CD8-positive, alpha-beta memory T cell (primary cell): ENCODE data around the gene LDLR. TPM values are rescaled to one million over a fixed set of nuclear protein-coding genes. Genes with fewer than 3 reads are reported as not detected.
"Not testable (repeated sequence)": the region's sequence is repeated elsewhere in the genome, so short reads cannot be mapped to it uniquely, and the experiment has no call there.

Experiments used
- CTCF ChIA-PET: fragments of 350-600 bp; sonication (Branson Sonifier 250); formaldehyde crosslinking; loops from one replicate; lab custom pipeline; 2021; ENCODE audit warnings: antibody characterized with exemption; lab: Charles Lee
- POLR2A ChIA-PET: fragments of 350-600 bp; sonication (Branson Sonifier 250); formaldehyde crosslinking; loops from one replicate; lab custom pipeline; 2021; ENCODE audit warnings: antibody characterized with exemption; lab: Charles Lee
- DNase-seq, 5 donors: peaks; one replicate each; pipeline versions ENCODE4 v3.0.0 to v3.0.0-alpha.2; 2020 to 2022; ENCODE audit warnings: mixed read lengths in 1 of 5
- H3K27ac ChIP-seq: one replicate; pipeline ENCODE4 v1.7.0; 2013; ENCODE audit warnings: low read depth, mild to moderate bottlenecking, low read length, moderate library complexity
- H3K27me3 ChIP-seq: 2 replicates; pipeline ENCODE4 v1.7.0; 2013; ENCODE audit warnings: low read length, mild to moderate bottlenecking; ENCODE audit not compliant: insufficient read depth, poor library complexity, severe bottlenecking
- H3K36me3 ChIP-seq: 2 replicates; pipeline ENCODE4 v1.7.0; 2013; ENCODE audit warnings: mild to moderate bottlenecking, low read length, moderate library complexity; ENCODE audit not compliant: insufficient read depth
- H3K4me1 ChIP-seq: 2 replicates; pipeline ENCODE4 v1.7.0; 2013; ENCODE audit warnings: mild to moderate bottlenecking, low read length, moderate library complexity; ENCODE audit not compliant: insufficient read depth
- H3K4me3 ChIP-seq: 2 replicates; pipeline ENCODE4 v1.7.0; 2013; ENCODE audit warnings: mild to moderate bottlenecking, low read length
- H3K9me3 ChIP-seq: 2 replicates; pipeline ENCODE4 v1.7.0; 2013; ENCODE audit warnings: mild to moderate bottlenecking, low read length
- H3K27ac Mint-ChIP-seq, 8 donors: one replicate each; pipeline ENCODE4 v1.8.0; 2020 to 2021; ENCODE audit warnings: mixed read lengths in 8 of 8, mild to moderate bottlenecking in 6 of 8, inconsistent platforms in 3 of 8, moderate library complexity in 3 of 8
- H3K27me3 Mint-ChIP-seq, 2 donors: one replicate each; pipeline ENCODE4 v1.8.0; 2020 to 2021; ENCODE audit warnings: mixed read lengths in 2 of 2, mild to moderate bottlenecking in 1 of 2, moderate library complexity in 1 of 2
- H3K36me3 Mint-ChIP-seq, 3 donors: one replicate each; pipeline ENCODE4 v1.8.0; 2020 to 2021; ENCODE audit warnings: mixed read lengths in 3 of 3, inconsistent platforms in 1 of 3, mild to moderate bottlenecking in 1 of 3
- H3K4me1 Mint-ChIP-seq, 3 donors: one replicate each; pipeline ENCODE4 v1.8.0; 2020 to 2021; ENCODE audit warnings: mixed read lengths in 3 of 3, inconsistent platforms in 1 of 3, mild to moderate bottlenecking in 1 of 3
- H3K4me3 Mint-ChIP-seq, 7 donors: one replicate each; pipeline ENCODE4 v1.8.0; 2020 to 2021; ENCODE audit warnings: mixed read lengths in 7 of 7, mild to moderate bottlenecking in 6 of 7, moderate library complexity in 4 of 7, inconsistent platforms in 2 of 7
- H3K9me3 Mint-ChIP-seq, 5 donors: one replicate each; pipeline ENCODE4 v1.8.0; 2020 to 2022; ENCODE audit warnings: mixed read lengths in 5 of 5, mild to moderate bottlenecking in 3 of 5, moderate library complexity in 2 of 5, inconsistent platforms in 1 of 5
- polyA plus RNA-seq: library from polyadenylated mRNA; unstranded; fragments of 300-500 nt; fragmentation: Illumina TruSeq; gene quantifications from one replicate; pipeline ENCODE4 v1.2.3, GENCODE V29; 2021
- total RNA-seq, 2 experiments: library from RNA; stranded (reverse); gene quantifications; one replicate each; pipeline ENCODE4 v1.2.3, GENCODE V29; 2021

Gene LDLR
- total and polyA plus RNA-seq, 3 experiments from 2014 or later: 8.2 to 35.1 (median 27.7) TPM

DNA sequence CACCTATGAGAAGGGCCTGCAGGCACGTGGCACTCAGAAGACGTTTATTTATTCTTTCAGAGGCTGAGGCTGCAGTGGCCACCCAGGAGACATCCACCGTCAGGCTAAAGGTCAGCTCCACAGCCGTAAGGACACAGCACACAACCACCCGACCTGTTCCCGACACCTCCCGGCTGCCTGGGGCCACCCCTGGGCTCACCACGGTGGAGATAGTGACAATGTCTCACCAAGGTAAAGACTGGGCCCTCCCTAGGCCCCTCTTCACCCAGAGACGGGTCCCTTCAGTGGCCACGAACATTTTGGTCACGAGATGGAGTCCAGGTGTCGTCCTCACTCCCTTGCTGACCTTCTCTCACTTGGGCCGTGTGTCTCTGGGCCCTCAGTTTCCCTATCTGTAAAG is 33.9 kb downstream of the LDLR start:
- Histone ChIP-seq H3K27me3 (no peaks in the 10 kb centered on the region), H3K4me3 (no peak overlapping the region), H3K4me1 (peaks cover 3% of the 10 kb centered on the region), H3K27ac (no peak overlapping the region), H3K36me3 (peaks cover 30% of the 10 kb centered on the region), H3K9me3 (no peaks in the 10 kb centered on the region)
- POLR2A ChIA-PET: no interaction called here
- H3K9me3 Mint-ChIP-seq: no peaks in the 10 kb centered on the region
- CTCF ChIA-PET: interaction anchor here (0.8 kb wide), 1 partner anchor 87 kb away, joined by 4 read pairs; no protein-coding TSS in a partner anchor
- DNase-seq: no peak
- peak overlapping the region in 1 of 8 donors; percentile 33 for H3K27ac Mint-ChIP-seq
- H3K27me3 Mint-ChIP-seq: no peaks in the 10 kb centered on the region
- H3K4me3 Mint-ChIP-seq: peak overlapping the region in 1 of 7 donors; percentile 48
- H3K36me3 Mint-ChIP-seq: peaks cover 3 to 46% (median 18%) of the 10 kb centered on the region in 3 donors
- H3K4me1 Mint-ChIP-seq: peaks cover 0 to 4% (median 1%) of the 10 kb centered on the region in 3 donors

DNA sequence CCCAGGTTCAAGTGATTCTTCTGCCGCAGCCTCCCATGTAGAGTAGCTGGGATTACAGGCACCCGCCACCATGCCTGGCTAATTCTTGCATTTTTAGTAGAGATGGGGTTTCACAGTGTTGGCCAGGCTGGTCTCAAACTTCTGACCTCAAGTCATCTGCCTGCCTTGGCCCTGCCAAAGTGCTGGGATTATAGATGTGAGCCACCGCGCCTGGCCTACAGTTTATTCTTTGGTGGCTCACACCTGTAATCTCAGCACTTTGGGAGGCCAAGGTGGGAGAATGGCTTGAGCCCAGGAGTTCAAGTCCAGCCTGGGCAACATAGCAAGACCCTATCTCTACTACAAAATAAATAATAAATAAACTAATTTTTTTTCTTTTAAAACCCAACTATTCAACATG is 34.9 kb downstream of the LDLR start:
- CTCF ChIA-PET: interaction anchor here (1.2 to 4.2 kb wide), 3 partner anchors 8 to 90 kb away, joined by 5 to 55 read pairs (median 15); no protein-coding TSS in a partner anchor
- H3K4me3 ChIP-seq, H3K9me3 ChIP-seq, H3K27me3 ChIP-seq, H3K4me1 ChIP-seq, H3K27me3 Mint-ChIP-seq, DNase-seq, H3K27ac ChIP-seq, H3K9me3 Mint-ChIP-seq, POLR2A ChIA-PET, H3K27ac Mint-ChIP-seq, H3K4me3 Mint-ChIP-seq, H3K4me1 Mint-ChIP-seq: not testable (repeated sequence)
- H3K36me3 Mint-ChIP-seq: peaks cover 3 to 40% (median 17%) of the 10 kb centered on the region in 3 donors
- H3K36me3 ChIP-seq: peaks cover 33% of the 10 kb centered on the region

DNA sequence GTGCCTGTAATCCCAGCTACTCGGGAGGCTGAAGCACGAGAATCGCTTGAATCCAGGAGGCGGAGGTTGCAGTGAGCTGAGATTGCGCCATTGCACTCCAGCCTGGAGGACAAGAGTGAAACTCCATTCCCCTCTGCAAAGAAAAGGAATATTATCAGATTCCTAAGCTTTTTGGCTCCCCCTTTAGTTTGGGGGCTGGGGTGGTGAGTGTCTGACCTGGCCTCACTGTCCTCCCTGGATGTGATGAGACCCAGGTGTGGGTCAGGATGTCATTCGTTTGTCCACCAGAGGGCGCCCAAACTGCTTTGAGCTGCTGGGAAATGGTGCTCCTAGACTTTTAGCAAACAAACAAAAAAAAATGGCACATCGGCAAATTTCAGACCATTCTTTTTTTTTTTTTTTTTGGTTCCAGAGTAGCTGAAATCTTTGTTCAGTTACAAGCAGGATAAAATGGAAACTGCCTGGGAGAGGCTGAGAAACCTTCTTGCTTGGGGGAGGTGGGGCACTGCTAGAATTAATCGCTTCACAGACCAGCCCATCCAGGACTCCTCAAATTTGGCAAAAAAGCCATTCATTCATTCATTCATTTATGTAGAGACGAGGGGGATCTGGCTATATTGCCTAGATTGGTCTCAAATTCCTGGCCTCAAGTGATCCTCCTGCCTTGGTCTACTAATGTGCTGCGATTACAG is 36.9 kb downstream of the LDLR start:
- DNase-seq: peak; percentile 53 to 84 (median 64)
- Histone ChIP-seq H3K4me3 (no peak overlapping the region), H3K27ac (no peak overlapping the region), H3K9me3 (no peaks in the 10 kb centered on the region), H3K36me3 (peaks cover 23% of the 10 kb centered on the region), H3K4me1 (peaks cover 3% of the 10 kb centered on the region), H3K27me3 (no peaks in the 10 kb centered on the region)
- POLR2A ChIA-PET: interaction anchor here (0.6 to 0.8 kb wide), 5 partner anchors 30 to 163 kb away, joined by 3 read pairs; no protein-coding TSS in a partner anchor
- no peaks in the 10 kb centered on the region for H3K27me3 Mint-ChIP-seq
- peak overlapping the region in 5 of 8 donors; percentile 31 to 54 (median 47) for H3K27ac Mint-ChIP-seq
- CTCF ChIA-PET: interaction anchor here (0.6 to 4.2 kb wide), 24 partner anchors 10 to 357 kb away, joined by 3 to 55 read pairs (median 4); partner anchors contain the start of genes LDLR and SPC24
- no peak overlapping the region for H3K4me3 Mint-ChIP-seq
- H3K4me1 Mint-ChIP-seq: peaks cover 0 to 4% (median 1%) of the 10 kb centered on the region in 3 donors
- peaks cover 3 to 39% (median 11%) of the 10 kb centered on the region in 3 donors for H3K36me3 Mint-ChIP-seq
- no peaks in the 10 kb centered on the region for H3K9me3 Mint-ChIP-seq

DNA sequence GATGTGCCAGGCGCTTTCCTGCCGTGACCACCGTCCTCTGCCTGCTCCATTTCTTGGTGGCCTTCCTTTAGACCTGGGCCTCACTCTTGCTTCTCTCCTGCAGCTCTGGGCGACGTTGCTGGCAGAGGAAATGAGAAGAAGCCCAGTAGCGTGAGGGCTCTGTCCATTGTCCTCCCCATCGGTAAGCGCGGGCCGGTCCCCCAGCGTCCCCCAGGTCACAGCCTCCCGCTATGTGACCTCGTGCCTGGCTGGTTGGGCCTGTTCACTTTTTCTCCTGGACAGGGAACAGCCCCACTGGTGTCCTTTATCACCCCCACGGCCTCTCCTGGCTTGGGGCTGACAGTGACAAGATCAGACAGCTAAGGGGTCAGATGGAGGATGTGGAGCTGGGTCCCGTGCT is 38.6 kb downstream of the LDLR start:
- POLR2A ChIA-PET: no interaction called here

DNA sequence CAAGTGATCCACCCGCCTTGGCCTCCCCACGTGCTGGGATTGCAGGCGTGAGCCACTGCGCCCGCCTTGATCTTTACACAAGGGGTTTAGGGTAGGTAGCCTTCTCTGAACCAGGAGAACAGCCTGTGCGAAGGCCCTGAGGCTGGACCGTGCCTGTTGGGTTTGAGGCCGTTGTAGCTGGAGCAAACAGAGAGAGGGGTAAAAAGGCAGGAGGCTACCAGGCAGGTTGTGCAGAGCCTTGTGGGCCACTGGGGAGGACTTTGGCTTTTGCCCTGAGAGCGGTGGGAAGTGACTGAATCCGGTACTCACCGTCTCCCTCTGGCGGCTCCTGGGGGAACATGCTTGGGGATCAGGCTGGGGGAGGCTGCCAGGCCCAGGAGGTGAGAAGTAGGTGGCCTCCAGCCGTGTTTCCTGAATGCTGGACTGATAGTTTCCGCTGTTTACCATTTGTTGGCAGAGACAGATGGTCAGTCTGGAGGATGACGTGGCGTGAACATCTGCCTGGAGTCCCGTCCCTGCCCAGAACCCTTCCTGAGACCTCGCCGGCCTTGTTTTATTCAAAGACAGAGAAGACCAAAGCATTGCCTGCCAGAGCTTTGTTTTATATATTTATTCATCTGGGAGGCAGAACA is 41.7 kb downstream of the LDLR start:
- H3K36me3 Mint-ChIP-seq: peaks cover 3 to 41% (median 13%) of the 10 kb centered on the region in 3 donors
- POLR2A ChIA-PET: no interaction called here
- H3K9me3 ChIP-seq: no peaks in the 10 kb centered on the region
- peak; percentile 54 to 78 (median 61) for DNase-seq
- no peak overlapping the region for H3K27ac ChIP-seq
- H3K4me1 ChIP-seq: peaks cover 2% of the 10 kb centered on the region
- H3K27me3 ChIP-seq: no peaks in the 10 kb centered on the region
- peaks cover 24% of the 10 kb centered on the region for H3K36me3 ChIP-seq
- H3K4me3 Mint-ChIP-seq: no peak overlapping the region
- peak overlapping the region in 3 of 8 donors; percentile 36 to 79 (median 68) for H3K27ac Mint-ChIP-seq
- H3K9me3 Mint-ChIP-seq: no peaks in the 10 kb centered on the region
- H3K4me1 Mint-ChIP-seq: peaks cover 0 to 4% (median 3%) of the 10 kb centered on the region in 3 donors
- CTCF ChIA-PET: interaction anchor here (3.3 to 3.8 kb wide), 2 partner anchors 42 to 95 kb away, joined by 9 to 29 read pairs; partner anchors contain the start of gene LDLR
- H3K4me3 ChIP-seq: no peak overlapping the region
- H3K27me3 Mint-ChIP-seq: no peaks in the 10 kb centered on the region

More for the DNA sequence above, 38.6 kb downstream of the LDLR start:
- DNase-seq: no peak
- H3K4me1 Mint-ChIP-seq: peaks cover 0 to 4% (median 3%) of the 10 kb centered on the region in 3 donors
- H3K27ac ChIP-seq: no peak overlapping the region
- H3K4me1 ChIP-seq: peaks cover 3% of the 10 kb centered on the region
- CTCF ChIA-PET: interaction anchor here (2.2 to 3.8 kb wide), 2 partner anchors 92 to 355 kb away, joined by 6 to 29 read pairs; no protein-coding TSS in a partner anchor
- no peaks in the 10 kb centered on the region for H3K9me3 ChIP-seq
- no peaks in the 10 kb centered on the region for H3K9me3 Mint-ChIP-seq
- H3K27me3 ChIP-seq: no peaks in the 10 kb centered on the region
- no peak overlapping the region for H3K4me3 ChIP-seq
- H3K36me3 Mint-ChIP-seq: peaks cover 3 to 46% (median 13%) of the 10 kb centered on the region in 3 donors
- H3K27ac Mint-ChIP-seq: peak overlapping the region in 1 of 8 donors; percentile 83
- H3K36me3 ChIP-seq: peaks cover 30% of the 10 kb centered on the region
- no peaks in the 10 kb centered on the region for H3K27me3 Mint-ChIP-seq
- no peak overlapping the region for H3K4me3 Mint-ChIP-seq

DNA sequence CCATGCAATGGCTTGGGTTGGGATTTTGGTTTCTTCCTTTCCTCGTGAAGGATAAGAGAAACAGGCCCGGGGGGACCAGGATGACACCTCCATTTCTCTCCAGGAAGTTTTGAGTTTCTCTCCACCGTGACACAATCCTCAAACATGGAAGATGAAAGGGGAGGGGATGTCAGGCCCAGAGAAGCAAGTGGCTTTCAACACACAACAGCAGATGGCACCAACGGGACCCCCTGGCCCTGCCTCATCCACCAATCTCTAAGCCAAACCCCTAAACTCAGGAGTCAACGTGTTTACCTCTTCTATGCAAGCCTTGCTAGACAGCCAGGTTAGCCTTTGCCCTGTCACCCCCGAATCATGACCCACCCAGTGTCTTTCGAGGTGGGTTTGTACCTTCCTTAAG is 42.2 kb downstream of the LDLR start:
- Mint-ChIP-seq H3K36me3 (peaks cover 3 to 38% (median 11%) of the 10 kb centered on the region in 3 donors), H3K4me3 (no peak overlapping the region), H3K27me3 (no peaks in the 10 kb centered on the region), H3K4me1 (peaks cover 0 to 2% (median 0%) of the 10 kb centered on the region in 3 donors), H3K27ac (peak overlapping the region in 1 of 8 donors; percentile 68), H3K9me3 (no peaks in the 10 kb centered on the region)
- no peaks in the 10 kb centered on the region for H3K9me3 ChIP-seq
- no peaks in the 10 kb centered on the region for H3K27me3 ChIP-seq
- POLR2A ChIA-PET: no interaction called here
- no peak overlapping the region for H3K27ac ChIP-seq
- no peak for DNase-seq
- H3K36me3 ChIP-seq: peaks cover 21% of the 10 kb centered on the region
- H3K4me3 ChIP-seq: no peak overlapping the region
- CTCF ChIA-PET: interaction anchor here (3.3 to 3.8 kb wide), 2 partner anchors 42 to 96 kb away, joined by 9 to 29 read pairs; partner anchors contain the start of gene LDLR
- H3K4me1 ChIP-seq: no peaks in the 10 kb centered on the region

DNA sequence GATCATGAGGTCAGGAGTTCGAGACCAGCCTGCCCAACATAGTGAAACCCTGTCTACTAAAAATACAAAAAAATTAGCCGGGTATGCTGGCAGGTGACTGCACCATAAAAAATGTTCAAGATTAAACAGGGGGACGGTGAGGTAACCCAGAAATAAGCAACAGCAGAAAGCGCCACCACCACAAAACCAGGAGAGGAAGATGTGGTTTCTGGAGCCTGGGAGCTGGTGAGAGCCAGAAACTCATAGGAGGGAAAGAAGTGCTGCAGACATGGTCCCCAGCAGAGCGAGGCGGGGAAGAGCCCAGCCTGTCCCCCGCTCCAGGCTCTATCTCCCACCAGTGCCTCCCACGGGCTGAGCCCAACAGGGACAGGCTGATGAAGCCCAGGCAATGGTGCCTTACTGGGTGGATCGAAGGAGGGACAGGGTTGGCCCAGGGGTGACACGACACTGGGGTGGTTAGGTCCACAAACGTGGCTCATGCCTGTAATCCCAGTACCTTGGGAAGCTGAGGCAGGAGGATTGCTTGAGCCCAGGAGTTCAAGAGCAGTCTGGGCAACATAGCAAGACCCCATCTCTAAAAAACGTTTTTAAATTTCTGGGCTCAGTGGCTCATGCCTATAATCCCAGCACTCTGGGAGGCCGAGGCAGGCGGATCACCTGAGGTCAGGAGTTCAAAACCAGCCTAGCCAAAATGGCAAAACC is 47.3 kb downstream of the LDLR start:
- Mint-ChIP-seq H3K27ac (peak overlapping the region in 3 of 8 donors; percentile 34 to 61 (median 42)), H3K36me3 (peaks cover 0 to 10% (median 5%) of the 10 kb centered on the region in 3 donors), H3K4me1 (peaks cover 7 to 9% (median 9%) of the 10 kb centered on the region in 3 donors), H3K27me3 (peaks cover 0 to 4% of the 10 kb centered on the region in 2 donors), H3K9me3 (no peaks in the 10 kb centered on the region), H3K4me3 (peak overlapping the region in 3 of 7 donors; percentile 32 to 50 (median 44))
- no peaks in the 10 kb centered on the region for H3K27me3 ChIP-seq
- peaks cover 5% of the 10 kb centered on the region for H3K36me3 ChIP-seq
- no peak overlapping the region for H3K4me3 ChIP-seq
- no peak overlapping the region for H3K27ac ChIP-seq
- H3K9me3 ChIP-seq: no peaks in the 10 kb centered on the region
- peaks cover 11% of the 10 kb centered on the region for H3K4me1 ChIP-seq
- CTCF ChIA-PET: interaction anchor here (1.3 to 2.4 kb wide), 2 partner anchors 10 to 101 kb away, joined by 5 to 16 read pairs; no protein-coding TSS in a partner anchor
- POLR2A ChIA-PET: no interaction called here
- no peak for DNase-seq
